ENCODE data around the gene STIM1.

DNA sequence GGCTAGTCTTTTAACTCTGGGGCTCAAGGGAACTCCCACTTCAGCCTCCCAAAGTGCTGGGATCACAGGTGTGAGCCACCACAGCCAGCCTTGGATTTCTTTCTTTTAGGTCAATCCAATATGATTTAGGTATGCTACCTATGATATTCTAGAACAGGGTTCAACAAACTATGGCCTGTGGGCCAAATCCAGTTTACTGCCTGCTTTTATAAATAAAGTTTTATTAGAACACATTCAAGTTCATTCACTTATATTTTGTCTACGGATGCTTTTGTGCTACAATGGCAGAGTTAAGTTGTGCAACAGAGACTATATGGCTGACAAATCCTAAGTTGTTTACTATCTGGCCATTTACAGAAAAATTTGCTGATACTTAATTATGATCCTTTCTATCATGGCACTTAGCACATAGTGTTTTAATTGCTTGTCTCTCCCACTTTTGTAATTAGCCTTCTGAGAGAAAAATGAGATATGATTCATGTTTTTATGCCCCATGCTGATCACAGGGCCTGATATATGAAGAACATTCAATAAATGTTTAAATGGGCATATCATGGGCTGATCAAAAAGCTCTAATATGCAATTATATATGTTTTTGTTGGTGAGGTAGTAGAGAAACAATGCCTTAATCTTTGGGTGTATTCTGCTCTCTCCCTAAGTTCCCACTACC is 109.6 kb downstream of the STIM1 start:
- TF ChIP-seq, protein P1, sequence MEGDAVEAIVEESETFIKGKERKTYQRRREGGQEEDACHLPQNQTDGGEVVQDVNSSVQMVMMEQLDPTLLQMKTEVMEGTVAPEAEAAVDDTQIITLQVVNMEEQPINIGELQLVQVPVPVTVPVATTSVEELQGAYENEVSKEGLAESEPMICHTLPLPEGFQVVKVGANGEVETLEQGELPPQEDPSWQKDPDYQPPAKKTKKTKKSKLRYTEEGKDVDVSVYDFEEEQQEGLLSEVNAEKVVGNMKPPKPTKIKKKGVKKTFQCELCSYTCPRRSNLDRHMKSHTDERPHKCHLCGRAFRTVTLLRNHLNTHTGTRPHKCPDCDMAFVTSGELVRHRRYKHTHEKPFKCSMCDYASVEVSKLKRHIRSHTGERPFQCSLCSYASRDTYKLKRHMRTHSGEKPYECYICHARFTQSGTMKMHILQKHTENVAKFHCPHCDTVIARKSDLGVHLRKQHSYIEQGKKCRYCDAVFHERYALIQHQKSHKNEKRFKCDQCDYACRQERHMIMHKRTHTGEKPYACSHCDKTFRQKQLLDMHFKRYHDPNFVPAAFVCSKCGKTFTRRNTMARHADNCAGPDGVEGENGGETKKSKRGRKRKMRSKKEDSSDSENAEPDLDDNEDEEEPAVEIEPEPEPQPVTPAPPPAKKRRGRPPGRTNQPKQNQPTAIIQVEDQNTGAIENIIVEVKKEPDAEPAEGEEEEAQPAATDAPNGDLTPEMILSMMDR (IDR thresholded peaks at IDR 0.05), result no peak
- no peak for TF ChIP-seq POLR2A (IDR thresholded peaks at IDR 0.05)

Data from Peyer's patch (tissue), 4 donors.